HEK293 (cell line): ENCODE measurements around the gene KLK13.

Experiments
- CTCF ChIA-PET: fragments of 350-600 bp; formaldehyde crosslinking; extraction: SDS; loops from one replicate; lab custom pipeline; 2021; ENCODE audit warnings: antibody characterized with exemption; lab: Yijun Ruan, JAX
- POLR2A ChIA-PET: fragments of 300-600 bp; formaldehyde crosslinking; extraction: SDS; loops from one replicate; lab custom pipeline; 2020; ENCODE audit warnings: antibody characterized with exemption, inconsistent platforms; lab: Yijun Ruan, JAX
- H3K27ac ChIP-seq: fragments of 200-500 bp; sonication (Bioruptor generic); 2 replicates; pipeline ENCODE4 v1.5.1; 2014; ENCODE audit warnings: low read depth, low read length, control low read depth, inconsistent platforms; ENCODE audit errors: extremely low read depth
- H3K36me3 ChIP-seq, 2 experiments: fragments of 200-500 bp in 1 of 2; sonication (Bioruptor generic) in 1 of 2; 1 replicate in 1 of 2; 2 replicates in 1 of 2; pipeline ENCODE4 v1.5.1; 2014 to 2017; ENCODE audit warnings: inconsistent platforms in 2 of 2, low read length in 2 of 2; ENCODE audit not compliant: control insufficient read depth in 2 of 2, insufficient read depth in 1 of 2
- H3K4me1 ChIP-seq: fragments of 200-500 bp; sonication (Bioruptor generic); 2 replicates; pipeline ENCODE4 v1.5.1; 2014; ENCODE audit warnings: mild to moderate bottlenecking, low read length, inconsistent platforms; ENCODE audit not compliant: control insufficient read depth, insufficient read depth
- H3K4me3 ChIP-seq: 2 replicates; pipeline ENCODE4 v1.5.1; 2011; ENCODE audit warnings: low read depth, mild to moderate bottlenecking, control low read depth, low read length, moderate library complexity
- H3K9me3 ChIP-seq: fragments of 200-500 bp; sonication (Bioruptor generic); 2 replicates; pipeline ENCODE4 v1.5.1; 2014; ENCODE audit warnings: low read depth, low read length, inconsistent platforms; ENCODE audit not compliant: control insufficient read depth, insufficient read depth
- GLI2 ChIP-seq: fragments of 450-650 bp; formaldehyde crosslinking; IDR thresholded peaks from 2 replicates; pipeline ENCODE4; 2017; ENCODE audit warnings: missing biosample characterization, missing genetic modification characterization, low read depth, borderline replicate concordance
- GLIS1 ChIP-seq: fragments of 450-650 bp; formaldehyde crosslinking; IDR thresholded peaks from 2 replicates; pipeline ENCODE4 v1.5.1; 2016; ENCODE audit warnings: missing biosample characterization, missing genetic modification characterization
- KLF8 ChIP-seq: fragments of 450-650 bp; formaldehyde crosslinking; IDR thresholded peaks from 2 replicates; pipeline ENCODE4 v1.5.1; 2016; ENCODE audit warnings: missing biosample characterization, missing genetic modification characterization
- MZF1 ChIP-seq: fragments of 450-650 bp; formaldehyde crosslinking; IDR thresholded peaks from 2 replicates; pipeline ENCODE4 v1.5.1; 2017; ENCODE audit warnings: missing biosample characterization, missing genetic modification characterization, borderline replicate concordance
- OSR2 ChIP-seq: fragments of 450-650 bp; formaldehyde crosslinking; IDR thresholded peaks from 2 replicates; pipeline ENCODE4 v1.5.1; 2016; ENCODE audit warnings: missing biosample characterization, missing genetic modification characterization
- REPIN1 ChIP-seq: fragments of 450-650 bp; formaldehyde crosslinking; IDR thresholded peaks from 2 replicates; pipeline ENCODE4 v1.5.1; 2017; ENCODE audit warnings: missing biosample characterization, missing genetic modification characterization, low read depth
- SETDB1 ChIP-seq: IDR thresholded peaks from one replicate; pipeline ENCODE4 v1.6.1; 2017; ENCODE audit warnings: mild to moderate bottlenecking, low read length, moderate library complexity, mixed read lengths; ENCODE audit not compliant: insufficient read length
- ZBTB48 ChIP-seq: fragments of 450-650 bp; formaldehyde crosslinking; IDR thresholded peaks from 2 replicates; pipeline ENCODE4 v1.5.1; 2016; ENCODE audit warnings: missing biosample characterization, missing genetic modification characterization
- ZNF140 ChIP-seq: fragments of 450-650 bp; formaldehyde crosslinking; IDR thresholded peaks from 2 replicates; pipeline ENCODE4 v1.5.1; 2016; ENCODE audit warnings: missing biosample characterization, missing genetic modification characterization
- ZNF16 ChIP-seq: fragments of 450-650 bp; formaldehyde crosslinking; IDR thresholded peaks from 2 replicates; pipeline ENCODE4 v1.5.1; 2016; ENCODE audit warnings: low read depth, missing biosample characterization, missing genetic modification characterization
- ZNF202 ChIP-seq: fragments of 450-650 bp; formaldehyde crosslinking; IDR thresholded peaks from 2 replicates; pipeline ENCODE4 v1.5.1; 2016; ENCODE audit warnings: missing biosample characterization, missing genetic modification characterization, borderline replicate concordance
- ZNF280C ChIP-seq: fragments of 450-650 bp; formaldehyde crosslinking; IDR thresholded peaks from 2 replicates; pipeline ENCODE4 v1.5.1; 2016; ENCODE audit warnings: missing biosample characterization, missing genetic modification characterization
- ZNF292 ChIP-seq: fragments of 450-650 bp; formaldehyde crosslinking; IDR thresholded peaks from 2 replicates; pipeline ENCODE4 v1.5.1; 2016; ENCODE audit warnings: low read depth, missing biosample characterization, missing genetic modification characterization, borderline replicate concordance
- ZNF518A ChIP-seq: fragments of 450-650 bp; formaldehyde crosslinking; conservative IDR thresholded peaks from 2 replicates; pipeline ENCODE4 v1.5.1; 2016; ENCODE audit warnings: low read depth, missing biosample characterization, missing genetic modification characterization
- ZNF629 ChIP-seq: fragments of 450-650 bp; formaldehyde crosslinking; IDR thresholded peaks from 2 replicates; pipeline ENCODE4 v1.5.1; 2017; ENCODE audit warnings: missing biosample characterization, missing genetic modification characterization
- ZNF76 ChIP-seq: fragments of 450-650 bp; formaldehyde crosslinking; IDR thresholded peaks from 2 replicates; pipeline ENCODE4; 2016; ENCODE audit warnings: low read depth, missing biosample characterization, missing genetic modification characterization, borderline replicate concordance
- ZNF776 ChIP-seq: fragments of 450-650 bp; formaldehyde crosslinking; IDR thresholded peaks from 2 replicates; pipeline ENCODE4 v1.5.0; 2017; ENCODE audit warnings: missing biosample characterization, missing genetic modification characterization, borderline replicate concordance
- TF ChIP-seq, protein P1 (sequence below): fragments of 450-650 bp; formaldehyde crosslinking; IDR thresholded peaks from 2 replicates; pipeline ENCODE4 v1.5.1; 2016; ENCODE audit warnings: missing biosample characterization, missing genetic modification characterization
- TF ChIP-seq, protein P2 (sequence below): fragments of 450-650 bp; formaldehyde crosslinking; IDR thresholded peaks from 2 replicates; pipeline ENCODE4 v1.5.1; 2016; ENCODE audit warnings: missing biosample characterization, missing genetic modification characterization

KLK13 gene

GRCh38 chr19:51030631-51031030, 34.3 kb downstream of the KLK13 start:
- CTCF ChIA-PET: interaction anchor here (0.7 kb wide), 1 partner anchor 8 kb away, joined by 4 read pairs; no protein-coding TSS in a partner anchor
- H3K9me3 ChIP-seq: no peaks in the 10 kb centered on the region
- no peaks in the 10 kb centered on the region for H3K36me3 ChIP-seq
- no peak overlapping the region for H3K27ac ChIP-seq
- TF ChIP-seq ZNF629 (tag by site-specific recombination) (no peak), OSR2 (tag by site-specific recombination) (no peak)
- H3K4me1 ChIP-seq: no peaks in the 10 kb centered on the region
- POLR2A ChIA-PET: no interaction called here
- H3K4me3 ChIP-seq: no peak overlapping the region

GRCh38 chr19:51029718-51030117, 35.2 kb downstream of the KLK13 start:
- Histone ChIP-seq H3K4me3 (no peak overlapping the region), H3K9me3 (no peaks in the 10 kb centered on the region), H3K36me3 (no peaks in the 10 kb centered on the region), H3K4me1 (no peaks in the 10 kb centered on the region), H3K27ac (no peak overlapping the region)
- ChIA-PET POLR2A (no interaction called here), CTCF (no interaction called here)
- TF ChIP-seq REPIN1 (tag by site-specific recombination): no peak

GRCh38 chr19:51027873-51028272, 37.0 kb downstream of the KLK13 start:
- CTCF ChIA-PET: interaction anchor here (0.6 to 1.9 kb wide), 3 partner anchors 8 to 483 kb away, joined by 4 to 8 read pairs (median 6); no protein-coding TSS in a partner anchor
- Histone ChIP-seq H3K36me3 (no peaks in the 10 kb centered on the region), H3K9me3 (no peaks in the 10 kb centered on the region), H3K4me1 (no peaks in the 10 kb centered on the region), H3K27ac (no peak overlapping the region), H3K4me3 (no peak overlapping the region)
- TF ChIP-seq ZNF518A (no peak), ZNF140 (no peak), ZNF776 (no peak), ZNF76 (tag by site-specific recombination) (no peak), ZNF202 (tag by site-specific recombination) (no peak), GLIS1 (tag by site-specific recombination) (no peak), ZNF16 (tag by site-specific recombination) (no peak), ZNF280C (tag by site-specific recombination) (no peak), SETDB1 (no peak), MZF1 (tag by site-specific recombination) (no peak), GLI2 (tag by site-specific recombination) (no peak), ZBTB48 (tag by site-specific recombination) (no peak), KLF8 (tag by site-specific recombination) (no peak), ZNF292 (tag by site-specific recombination) (no peak)
- TF ChIP-seq, protein P1, sequence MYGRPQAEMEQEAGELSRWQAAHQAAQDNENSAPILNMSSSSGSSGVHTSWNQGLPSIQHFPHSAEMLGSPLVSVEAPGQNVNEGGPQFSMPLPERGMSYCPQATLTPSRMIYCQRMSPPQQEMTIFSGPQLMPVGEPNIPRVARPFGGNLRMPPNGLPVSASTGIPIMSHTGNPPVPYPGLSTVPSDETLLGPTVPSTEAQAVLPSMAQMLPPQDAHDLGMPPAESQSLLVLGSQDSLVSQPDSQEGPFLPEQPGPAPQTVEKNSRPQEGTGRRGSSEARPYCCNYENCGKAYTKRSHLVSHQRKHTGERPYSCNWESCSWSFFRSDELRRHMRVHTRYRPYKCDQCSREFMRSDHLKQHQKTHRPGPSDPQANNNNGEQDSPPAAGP: no peak
- TF ChIP-seq, protein P2, sequence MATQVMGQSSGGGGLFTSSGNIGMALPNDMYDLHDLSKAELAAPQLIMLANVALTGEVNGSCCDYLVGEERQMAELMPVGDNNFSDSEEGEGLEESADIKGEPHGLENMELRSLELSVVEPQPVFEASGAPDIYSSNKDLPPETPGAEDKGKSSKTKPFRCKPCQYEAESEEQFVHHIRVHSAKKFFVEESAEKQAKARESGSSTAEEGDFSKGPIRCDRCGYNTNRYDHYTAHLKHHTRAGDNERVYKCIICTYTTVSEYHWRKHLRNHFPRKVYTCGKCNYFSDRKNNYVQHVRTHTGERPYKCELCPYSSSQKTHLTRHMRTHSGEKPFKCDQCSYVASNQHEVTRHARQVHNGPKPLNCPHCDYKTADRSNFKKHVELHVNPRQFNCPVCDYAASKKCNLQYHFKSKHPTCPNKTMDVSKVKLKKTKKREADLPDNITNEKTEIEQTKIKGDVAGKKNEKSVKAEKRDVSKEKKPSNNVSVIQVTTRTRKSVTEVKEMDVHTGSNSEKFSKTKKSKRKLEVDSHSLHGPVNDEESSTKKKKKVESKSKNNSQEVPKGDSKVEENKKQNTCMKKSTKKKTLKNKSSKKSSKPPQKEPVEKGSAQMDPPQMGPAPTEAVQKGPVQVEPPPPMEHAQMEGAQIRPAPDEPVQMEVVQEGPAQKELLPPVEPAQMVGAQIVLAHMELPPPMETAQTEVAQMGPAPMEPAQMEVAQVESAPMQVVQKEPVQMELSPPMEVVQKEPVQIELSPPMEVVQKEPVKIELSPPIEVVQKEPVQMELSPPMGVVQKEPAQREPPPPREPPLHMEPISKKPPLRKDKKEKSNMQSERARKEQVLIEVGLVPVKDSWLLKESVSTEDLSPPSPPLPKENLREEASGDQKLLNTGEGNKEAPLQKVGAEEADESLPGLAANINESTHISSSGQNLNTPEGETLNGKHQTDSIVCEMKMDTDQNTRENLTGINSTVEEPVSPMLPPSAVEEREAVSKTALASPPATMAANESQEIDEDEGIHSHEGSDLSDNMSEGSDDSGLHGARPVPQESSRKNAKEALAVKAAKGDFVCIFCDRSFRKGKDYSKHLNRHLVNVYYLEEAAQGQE (tag by site-specific recombination): no peak
- POLR2A ChIA-PET: no interaction called here
